ENCODE measurements around the gene RGS7BP.
"Not testable (repeated sequence)": the region's sequence is repeated elsewhere in the genome, so short reads cannot be mapped to it uniquely, and the experiment has no call there.

The RGS7BP gene

DNA sequence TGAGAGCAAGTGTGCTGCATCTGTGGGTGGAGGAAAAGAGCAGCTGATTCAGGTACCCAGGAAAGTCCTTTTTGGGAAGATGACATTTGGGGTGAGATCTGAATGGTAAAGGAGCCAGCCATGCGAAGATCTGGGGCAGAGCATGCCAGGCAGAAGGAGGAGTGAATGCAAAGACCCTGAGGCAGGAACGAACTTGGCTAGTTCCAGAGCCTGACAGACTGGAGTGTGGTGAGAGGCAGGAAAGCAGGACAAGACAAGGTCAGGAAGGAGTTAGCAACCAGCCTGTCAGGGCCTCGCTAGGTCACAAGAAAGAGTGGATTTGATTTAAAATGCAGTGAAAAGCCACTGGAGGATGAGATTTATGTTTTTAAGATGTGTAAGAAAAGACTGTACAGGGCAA lies 28.2 kb downstream of the RGS7BP start:
- no peaks in the 10 kb centered on the region for H3K79me2 ChIP-seq (ENCODE audit: low read length)
- no peak overlapping the region for H3K4me3 ChIP-seq (ENCODE audit: low read length)
- H3K36me3 ChIP-seq (replicated peaks; ENCODE audit: low read depth, low read length) = no peaks in the 10 kb centered on the region
- no peak overlapping the region for H2AFZ ChIP-seq (ENCODE audit: low read depth, low read length)
- H3K9me3 ChIP-seq (ENCODE audit: insufficient read depth, low read length) = no peaks in the 10 kb centered on the region
- no peak for TF ChIP-seq EZH2phosphoT487 (IDR thresholded peaks at IDR 0.05; ENCODE audit: low read depth)
- TF ChIP-seq, protein P1, sequence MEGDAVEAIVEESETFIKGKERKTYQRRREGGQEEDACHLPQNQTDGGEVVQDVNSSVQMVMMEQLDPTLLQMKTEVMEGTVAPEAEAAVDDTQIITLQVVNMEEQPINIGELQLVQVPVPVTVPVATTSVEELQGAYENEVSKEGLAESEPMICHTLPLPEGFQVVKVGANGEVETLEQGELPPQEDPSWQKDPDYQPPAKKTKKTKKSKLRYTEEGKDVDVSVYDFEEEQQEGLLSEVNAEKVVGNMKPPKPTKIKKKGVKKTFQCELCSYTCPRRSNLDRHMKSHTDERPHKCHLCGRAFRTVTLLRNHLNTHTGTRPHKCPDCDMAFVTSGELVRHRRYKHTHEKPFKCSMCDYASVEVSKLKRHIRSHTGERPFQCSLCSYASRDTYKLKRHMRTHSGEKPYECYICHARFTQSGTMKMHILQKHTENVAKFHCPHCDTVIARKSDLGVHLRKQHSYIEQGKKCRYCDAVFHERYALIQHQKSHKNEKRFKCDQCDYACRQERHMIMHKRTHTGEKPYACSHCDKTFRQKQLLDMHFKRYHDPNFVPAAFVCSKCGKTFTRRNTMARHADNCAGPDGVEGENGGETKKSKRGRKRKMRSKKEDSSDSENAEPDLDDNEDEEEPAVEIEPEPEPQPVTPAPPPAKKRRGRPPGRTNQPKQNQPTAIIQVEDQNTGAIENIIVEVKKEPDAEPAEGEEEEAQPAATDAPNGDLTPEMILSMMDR (IDR thresholded peaks at IDR 0.05; ENCODE audit: low read depth, low read length) = no peak
- no peaks in the 10 kb centered on the region for H4K20me1 ChIP-seq (ENCODE audit: insufficient read depth, low read length)
- H3K9ac ChIP-seq (ENCODE audit: low read length) = no peak overlapping the region
- H3K27ac ChIP-seq (ENCODE audit: low read length) = no peak overlapping the region
- no peak overlapping the region for H3K4me2 ChIP-seq (ENCODE audit: low read length)
- H3K4me1 ChIP-seq (ENCODE audit: low read length) = no peaks in the 10 kb centered on the region
- H3K27me3 ChIP-seq (ENCODE audit: low read depth, low read length) = no peaks in the 10 kb centered on the region

DNA sequence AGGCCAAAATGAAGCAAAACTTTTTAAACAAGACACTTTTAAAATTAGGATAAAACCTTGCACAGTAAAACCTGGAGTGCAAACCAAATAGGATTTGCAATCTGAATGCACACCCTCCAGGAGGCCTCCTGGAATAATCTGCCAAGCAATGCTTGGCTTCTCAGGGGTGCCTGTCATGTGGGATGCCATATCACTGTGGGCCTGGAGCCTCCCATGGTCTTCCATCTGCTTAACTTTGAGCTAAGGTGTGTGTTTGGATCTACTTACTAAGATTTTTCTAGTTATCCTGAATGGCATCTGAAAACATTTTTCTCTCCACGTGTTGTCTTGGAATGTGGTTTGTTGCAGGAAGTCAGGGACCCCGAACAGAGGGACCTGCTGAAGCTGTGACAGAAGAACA lies 52.1 kb downstream of the RGS7BP start:
- H3K36me3 ChIP-seq (replicated peaks; ENCODE audit: low read depth, low read length) = no peaks in the 10 kb centered on the region
- H3K9me3 ChIP-seq (ENCODE audit: insufficient read depth, low read length) = no peaks in the 10 kb centered on the region
- H3K27me3 ChIP-seq (ENCODE audit: low read depth, low read length) = no peaks in the 10 kb centered on the region
- TF ChIP-seq, protein P1 (IDR thresholded peaks at IDR 0.05; ENCODE audit: low read depth, low read length) = no peak
- no peak for TF ChIP-seq EZH2phosphoT487 (IDR thresholded peaks at IDR 0.05; ENCODE audit: low read depth)
- H3K4me3 ChIP-seq (ENCODE audit: low read length) = no peak overlapping the region
- H2AFZ ChIP-seq (ENCODE audit: low read depth, low read length) = no peak overlapping the region
- H3K4me1 ChIP-seq (ENCODE audit: low read length) = no peaks in the 10 kb centered on the region
- H3K9ac ChIP-seq (ENCODE audit: low read length) = no peak overlapping the region
- no peaks in the 10 kb centered on the region for H3K79me2 ChIP-seq (ENCODE audit: low read length)
- no peaks in the 10 kb centered on the region for H4K20me1 ChIP-seq (ENCODE audit: insufficient read depth, low read length)
- no peak overlapping the region for H3K4me2 ChIP-seq (ENCODE audit: low read length)
- no peak overlapping the region for H3K27ac ChIP-seq (ENCODE audit: low read length)

DNA sequence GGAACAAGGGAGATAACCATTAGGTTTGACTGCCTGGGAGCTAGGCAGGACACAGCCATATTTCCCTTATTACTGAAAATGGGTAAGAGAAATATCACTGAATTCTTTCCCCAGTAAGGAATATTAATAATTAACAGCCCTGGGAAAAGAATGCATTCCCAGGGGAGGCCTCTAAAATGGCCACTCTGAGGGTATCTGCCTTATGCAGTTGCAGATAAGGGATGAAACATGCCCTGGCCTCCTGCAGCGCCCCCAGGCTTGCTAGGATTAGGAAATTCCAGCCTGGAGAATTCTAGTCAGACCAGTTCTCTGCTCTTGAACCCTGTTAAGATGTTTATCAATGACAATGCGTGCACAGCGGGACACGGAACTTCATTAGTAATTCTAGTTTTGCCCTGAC lies 52.8 kb downstream of the RGS7BP start:
- H3K4me1 ChIP-seq (ENCODE audit: low read length); H3K9ac ChIP-seq (ENCODE audit: low read length); H3K27ac ChIP-seq (ENCODE audit: low read length); H3K79me2 ChIP-seq (ENCODE audit: low read length); H3K9me3 ChIP-seq (ENCODE audit: insufficient read depth, low read length); H3K36me3 ChIP-seq (replicated peaks; ENCODE audit: low read depth, low read length); H3K27me3 ChIP-seq (ENCODE audit: low read depth, low read length); H2AFZ ChIP-seq (ENCODE audit: low read depth, low read length); H4K20me1 ChIP-seq (ENCODE audit: insufficient read depth, low read length); H3K4me2 ChIP-seq (ENCODE audit: low read length); H3K4me3 ChIP-seq (ENCODE audit: low read length): not testable (repeated sequence)

DNA sequence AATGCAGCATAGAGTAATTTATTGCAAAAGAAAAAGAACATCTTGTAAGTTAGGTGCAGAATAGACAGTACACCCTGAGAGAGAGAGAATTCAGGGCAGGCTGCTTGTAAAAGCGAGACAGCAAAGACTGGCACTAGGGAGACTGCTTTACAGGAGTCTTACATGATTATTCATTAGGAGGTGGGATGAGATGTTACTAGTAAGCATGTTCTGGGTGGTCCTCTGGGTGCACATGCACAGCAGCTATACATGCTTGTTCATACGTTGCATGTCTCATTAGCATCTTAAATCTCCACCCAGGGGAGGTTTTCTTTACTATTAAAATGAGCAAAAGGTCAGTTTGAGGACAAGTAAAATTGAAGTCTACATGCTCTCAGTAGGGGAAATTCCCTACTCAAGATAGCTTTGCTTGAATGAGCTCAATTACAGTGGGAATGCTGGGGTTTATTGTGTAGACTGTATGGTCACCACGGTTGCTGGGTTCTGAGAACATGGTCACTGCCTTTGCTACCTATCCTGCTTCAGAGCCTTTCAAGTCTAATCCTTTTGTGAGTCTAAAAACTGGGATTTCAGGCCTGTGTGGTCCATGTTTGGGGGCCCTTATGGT lies 60.6 kb downstream of the RGS7BP start:
- Histone ChIP-seq H3K4me3 (ENCODE audit: low read length) (no peak overlapping the region), H3K36me3 (replicated peaks; ENCODE audit: low read depth, low read length) (no peaks in the 10 kb centered on the region), H3K9me3 (ENCODE audit: insufficient read depth, low read length) (no peaks in the 10 kb centered on the region), H3K4me1 (ENCODE audit: low read length) (no peaks in the 10 kb centered on the region), H4K20me1 (ENCODE audit: insufficient read depth, low read length) (no peaks in the 10 kb centered on the region), H3K9ac (ENCODE audit: low read length) (no peak overlapping the region), H3K79me2 (ENCODE audit: low read length) (no peaks in the 10 kb centered on the region), H3K27me3 (ENCODE audit: low read depth, low read length) (no peaks in the 10 kb centered on the region), H3K4me2 (ENCODE audit: low read length) (no peak overlapping the region), H3K27ac (ENCODE audit: low read length) (no peak overlapping the region), H2AFZ (ENCODE audit: low read depth, low read length) (no peak overlapping the region)
- no peak for TF ChIP-seq EZH2phosphoT487 (IDR thresholded peaks at IDR 0.05; ENCODE audit: low read depth)
- TF ChIP-seq, protein P1 (IDR thresholded peaks at IDR 0.05; ENCODE audit: low read depth, low read length) = no peak

Measured in OCI-LY3 (cell line).